ENCODE measurements around the gene SSBP1. TPM values are rescaled to one million over a fixed set of nuclear protein-coding genes. Genes with fewer than 3 reads are reported as not detected.

SSBP1 gene
- total RNA-seq, 1 experiment from 2014 or later = 245 TPM

GRCh38 chr7:141696348-141696747 lies 41.8 kb upstream of the SSBP1 start (continued):
- no peak for TF ChIP-seq ZNF281 (CRISPR knock-in tag; IDR thresholded peaks at IDR 0.05)

- TF ChIP-seq GRHL2 (CRISPR knock-in tag; IDR thresholded peaks at IDR 0.05; ENCODE audit: insufficient replicate concordance, severe bottlenecking) (no peak), GTF2I (CRISPR knock-in tag; conservative IDR thresholded peaks at IDR 0.05) (no peak), ZNF396 (CRISPR knock-in tag; IDR thresholded peaks at IDR 0.05; ENCODE audit: borderline replicate concordance) (no peak), KAT7 (CRISPR knock-in tag; IDR thresholded peaks at IDR 0.05; ENCODE audit: borderline replicate concordance) (no peak), ZBTB21 (CRISPR knock-in tag; IDR thresholded peaks at IDR 0.05; ENCODE audit: borderline replicate concordance) (no peak), TCF7 (CRISPR knock-in tag; IDR thresholded peaks at IDR 0.05; ENCODE audit: low read depth) (no peak), RORB (CRISPR knock-in tag; IDR thresholded peaks at IDR 0.05) (no peak), E2F4 (CRISPR knock-in tag; IDR thresholded peaks at IDR 0.05; ENCODE audit: borderline replicate concordance, low read depth) (no peak), MXD4 (CRISPR knock-in tag; IDR thresholded peaks at IDR 0.05; ENCODE audit: borderline replicate concordance) (no peak), ESRRA (CRISPR knock-in tag; IDR thresholded peaks at IDR 0.05; ENCODE audit: borderline replicate concordance) (no peak), CREM (CRISPR knock-in tag; IDR thresholded peaks at IDR 0.05) (no peak), NR3C1 (CRISPR knock-in tag; conservative IDR thresholded peaks at IDR 0.05; ENCODE audit: low read depth) (no peak), IRF1 (CRISPR knock-in tag; IDR thresholded peaks at IDR 0.05) (no peak), E2F5 (CRISPR knock-in tag; IDR thresholded peaks at IDR 0.05) (no peak)
- CTCF ChIA-PET = no interaction called here
- no peak for DNase-seq (ENCODE audit: low spot score)
- H3K9me3 Mint-ChIP-seq = no peaks in the 10 kb centered on the region
- H3K36me3 Mint-ChIP-seq = no peaks in the 10 kb centered on the region
- POLR2A ChIA-PET = no interaction called here
- peaks cover 49% of the 10 kb centered on the region for H3K4me1 Mint-ChIP-seq
- peaks cover 1% of the 10 kb centered on the region; the same call in 1 of the 2 replicates for H3K27me3 Mint-ChIP-seq (ENCODE audit: low read depth)
- no peak overlapping the region for H3K4me3 Mint-ChIP-seq
- H3K27ac Mint-ChIP-seq = no peak overlapping the region
- no peak for ATAC-seq
These were observed 40.8 kb upstream of the SSBP1 start for GRCh38 chr7:141697211-141697871.

GRCh38 chr7:141698247-141699015 lies 39.7 kb upstream of the SSBP1 start:
- DNase-seq (ENCODE audit: low spot score) = no peak
- Mint-ChIP-seq H3K27me3 (ENCODE audit: low read depth) (peaks cover 12% of the 10 kb centered on the region), H3K4me1 (peaks cover 52% of the 10 kb centered on the region), H3K9me3 (no peaks in the 10 kb centered on the region), H3K36me3 (no peaks in the 10 kb centered on the region), H3K27ac (no peak overlapping the region), H3K4me3 (no peak overlapping the region)
- CTCF ChIA-PET = no interaction called here
- ATAC-seq = no peak
- POLR2A ChIA-PET = no interaction called here
- TF ChIP-seq ZNF121 (CRISPR knock-in tag; IDR thresholded peaks at IDR 0.05) = no peak
- no peak for TF ChIP-seq HMGA2 (CRISPR knock-in tag; IDR thresholded peaks at IDR 0.05)
- TF ChIP-seq ATF2 (CRISPR knock-in tag; IDR thresholded peaks at IDR 0.05; ENCODE audit: borderline replicate concordance, low read depth) = no peak
- TF ChIP-seq EMX1 (CRISPR knock-in tag; IDR thresholded peaks at IDR 0.05) = no peak
- TF ChIP-seq ZNF219 (CRISPR knock-in tag; IDR thresholded peaks at IDR 0.05; ENCODE audit: borderline replicate concordance) = no peak
- TF ChIP-seq ZNF138 (CRISPR knock-in tag; conservative IDR thresholded peaks at IDR 0.05) = no peak
- TF ChIP-seq GTF2I (CRISPR knock-in tag; conservative IDR thresholded peaks at IDR 0.05) = no peak
- no peak for TF ChIP-seq SMAD4 (CRISPR knock-in tag; IDR thresholded peaks at IDR 0.05)
- TF ChIP-seq ELF4 (CRISPR knock-in tag; IDR thresholded peaks at IDR 0.05; ENCODE audit: low read depth) = no peak
- no peak for TF ChIP-seq JAZF1 (CRISPR knock-in tag; IDR thresholded peaks at IDR 0.05)
- no peak for TF ChIP-seq KAT7 (CRISPR knock-in tag; IDR thresholded peaks at IDR 0.05; ENCODE audit: borderline replicate concordance)
- no peak for TF ChIP-seq CDX4 (CRISPR knock-in tag; IDR thresholded peaks at IDR 0.05; ENCODE audit: borderline replicate concordance)

All from WTC11 (cell line).